Endothelial cell of umbilical vein (primary cell): ENCODE measurements around the gene CINP. TPM values are rescaled to one million over a fixed set of nuclear protein-coding genes. Genes with fewer than 3 reads are reported as not detected.

ENCODE experiments used
- BruUV-seq: library from RNA; stranded (reverse); fragments of 400-500 nt; replicated peaks from 2 replicates; lab custom pipeline; 2021; lab: Mats Ljungman, UMichigan
- CTCF ChIA-PET: fragments of 300-600, 350-600 bp; sonication (Branson Sonifier 250); formaldehyde crosslinking; loops from one replicate; lab custom pipeline; 2021; ENCODE audit warnings: antibody characterized with exemption, inconsistent platforms; lab: Charles Lee
- POLR2A ChIA-PET: fragments of 300-600, 350-600 bp; sonication (Branson Sonifier 250); formaldehyde crosslinking; loops from one replicate; lab custom pipeline; 2021; ENCODE audit warnings: antibody characterized with exemption, inconsistent platforms; lab: Charles Lee
- DNase-seq: peaks from one replicate; pipeline ENCODE4 v3.0.0-alpha.2; 2011; ENCODE audit warnings: low read depth, low spot score
- FAIRE-seq: peaks from 2 replicates; lab custom pipeline; 2011; peaks lifted over from hg19 to GRCh38; lab: Jason Lieb, UNC
- H2AFZ ChIP-seq: 2 replicates; pipeline ENCODE4 v1.6.0; 2012; ENCODE audit warnings: low read depth, low read length, control low read depth, inconsistent platforms
- H3K27ac ChIP-seq: 2 replicates; pipeline ENCODE4 v1.5.1; 2011; ENCODE audit warnings: low read depth, mild to moderate bottlenecking, control low read depth, low read length, moderate library complexity; ENCODE audit not compliant: insufficient read depth
- H3K27me3 ChIP-seq, 2 experiments: 2 replicates each; pipeline versions ENCODE4 v1.6.0 to v1.6.1; 2011; ENCODE audit warnings: low read length in 2 of 2, mixed read lengths in 1 of 2; ENCODE audit not compliant: control insufficient read depth in 2 of 2, insufficient read depth in 2 of 2
- H3K36me3 ChIP-seq, 2 experiments: 2 replicates in 1 of 2; 3 replicates in 1 of 2; pipeline ENCODE4 v1.5.1; 2011; ENCODE audit warnings: low read length in 2 of 2, mild to moderate bottlenecking in 1 of 2, moderate library complexity in 1 of 2; ENCODE audit not compliant: control insufficient read depth in 2 of 2, insufficient read depth in 2 of 2; ENCODE audit errors: extremely low read depth in 1 of 2
- H3K4me1 ChIP-seq: 3 replicates; pipeline ENCODE4 v1.5.1; 2011; ENCODE audit warnings: mild to moderate bottlenecking, low read length; ENCODE audit not compliant: control insufficient read depth, insufficient read depth; ENCODE audit errors: extremely low read depth
- H3K4me2 ChIP-seq: 2 replicates; pipeline ENCODE4 v1.6.1; 2011; ENCODE audit warnings: low read length, control low read depth, mixed read lengths; ENCODE audit not compliant: insufficient read depth
- H3K4me3 ChIP-seq, 3 experiments: fragments of 200-600 bp in 1 of 3; sonication (generic), shearing (Covaris generic) in 1 of 3; replicated peaks in 1 of 3; 2 replicates each; pipeline ENCODE4 v1.5.1; 2011 to 2016; ENCODE audit warnings: control low read depth in 3 of 3, low read length in 3 of 3, mild to moderate bottlenecking in 2 of 3, inconsistent platforms in 1 of 3, low read depth in 1 of 3, moderate library complexity in 1 of 3; ENCODE audit not compliant: insufficient read depth in 1 of 3
- H3K79me2 ChIP-seq: 2 replicates; pipeline ENCODE4 v1.6.0; 2012; ENCODE audit warnings: low read length, inconsistent platforms; ENCODE audit not compliant: control insufficient read depth, insufficient read depth
- H3K9ac ChIP-seq: replicated peaks from 2 replicates; pipeline ENCODE3; 2011; ENCODE audit warnings: low read length, control low read depth; ENCODE audit not compliant: insufficient read depth; ENCODE audit errors: extremely low read depth
- H3K9me1 ChIP-seq: replicated peaks from 3 replicates; pipeline ENCODE4 v1.6.0; 2011; ENCODE audit warnings: mild to moderate bottlenecking, low read length; ENCODE audit not compliant: control insufficient read depth, insufficient read depth; ENCODE audit errors: extremely low read depth
- H3K9me3 ChIP-seq: replicated peaks from 2 replicates; pipeline ENCODE4 v1.5.1; 2012; ENCODE audit warnings: low read length, inconsistent platforms; ENCODE audit not compliant: control insufficient read depth, insufficient read depth
- H4K20me1 ChIP-seq: replicated peaks from 2 replicates; pipeline ENCODE3; 2011; ENCODE audit warnings: mild to moderate bottlenecking, low read length; ENCODE audit not compliant: control insufficient read depth, insufficient read depth; ENCODE audit errors: extremely low read depth
- CTCF ChIP-seq, 2 donors: IDR thresholded peaks; 1 replicate in 1 of 2; 2 replicates in 1 of 2; pipeline ENCODE4 v1.5.1; 2011; ENCODE audit warnings: low read length in 2 of 2, mild to moderate bottlenecking in 2 of 2, moderate library complexity in 2 of 2, control low read depth in 1 of 2, inconsistent platforms in 1 of 2, low read depth in 1 of 2; ENCODE audit not compliant: insufficient read depth in 1 of 2; ENCODE audit errors: extremely low read depth in 1 of 2
- EZH2 ChIP-seq: IDR thresholded peaks from 2 replicates; pipeline ENCODE4 v1.6.1; 2012; ENCODE audit warnings: borderline replicate concordance, low read depth, mild to moderate bottlenecking, moderate library complexity, low read length, inconsistent platforms; ENCODE audit not compliant: severe bottlenecking
- FOS ChIP-seq: IDR thresholded peaks from 2 replicates; pipeline ENCODE4 v1.6.1; 2011; ENCODE audit warnings: mild to moderate bottlenecking, low read length, moderate library complexity, borderline replicate concordance; ENCODE audit not compliant: insufficient read depth
- GATA2 ChIP-seq: IDR thresholded peaks from 2 replicates; pipeline ENCODE4 v1.7.0; 2011; ENCODE audit warnings: low read depth, mild to moderate bottlenecking, moderate library complexity, mixed read lengths, low read length; ENCODE audit not compliant: insufficient read length, insufficient read depth
- JUN ChIP-seq: IDR thresholded peaks from 2 replicates; pipeline ENCODE4 v1.6.1; 2011; ENCODE audit warnings: borderline replicate concordance, low read depth; ENCODE audit not compliant: insufficient read length, insufficient read depth
- MAX ChIP-seq: IDR thresholded peaks from 2 replicates; pipeline ENCODE4 v1.6.1; 2011; ENCODE audit not compliant: insufficient read depth, insufficient read length
- MYC ChIP-seq: IDR thresholded peaks from one replicate; pipeline ENCODE4 v1.6.1; 2011; ENCODE audit warnings: mild to moderate bottlenecking, low read depth, low read length
- POLR2A ChIP-seq: IDR thresholded peaks from 2 replicates; pipeline ENCODE4 v1.6.1; 2012; ENCODE audit warnings: low read depth, mild to moderate bottlenecking, control low read depth, low read length
- POLR2AphosphoS5 ChIP-seq: IDR thresholded peaks from 2 replicates; pipeline ENCODE4 v1.6.1; 2012; ENCODE audit warnings: low read depth, mild to moderate bottlenecking, control low read depth, low read length, moderate library complexity; ENCODE audit not compliant: insufficient read depth
- dilution Hi-C: fragments of 300-500 bp; cut with MboI; formaldehyde crosslinking; loops from one replicate; pipeline ENCODE4 v1.15.0; 2019; ENCODE audit warnings: low sequenced_read_pairs; ENCODE audit not compliant: extremely low pct_ligation_motif_present
- intact Hi-C: fragments of 100-400 bp; cut with micrococcal nuclease; formaldehyde crosslinking; loops from one replicate; pipeline ENCODE4 v1.10.0; 2022
- polyA plus RNA-seq, 4 experiments: library from polyadenylated mRNA; depleted of rRNA in 3 of 4; stranded (reverse) in 3 of 4; unstranded in 1 of 4; fragments of >200 nt; gene quantifications; 2 replicates each; pipeline versions ENCODE4 v1.2.1 to v1.2.3, GENCODE V29; 2011 to 2012; ENCODE audit warnings: missing spikeins in 1 of 4
- total RNA-seq: library from RNA; stranded (reverse); gene quantifications from 2 replicates; pipeline ENCODE4 v1.2.3, GENCODE V29; 2021

The CINP gene
- total and polyA plus RNA-seq, 2 donors (not counting 3 experiments of a cell fraction or from before 2014, with no cell fraction given) = 44.0 to 79.1 TPM

- H3K9me3 ChIP-seq = no peaks in the 10 kb centered on the region
- no TSS peak for BruUV-seq
- H3K9me1 ChIP-seq = no peaks in the 10 kb centered on the region
- no peak overlapping the region for H3K4me2 ChIP-seq
- no peaks in the 10 kb centered on the region for H3K36me3 ChIP-seq
- no peak overlapping the region for H3K4me3 ChIP-seq
- dilution Hi-C loops (no loop called here), intact Hi-C loops (no loop called here)
- H4K20me1 ChIP-seq = no peaks in the 10 kb centered on the region
- CTCF ChIA-PET = interaction anchor here (1.4 kb wide), 1 partner anchor 17 kb away, joined by 3 read pairs; no protein-coding TSS in a partner anchor
- H2AFZ ChIP-seq = no peak overlapping the region
- H3K27ac ChIP-seq = no peak overlapping the region
- no peak overlapping the region for H3K9ac ChIP-seq
- peaks cover 13% of the 10 kb centered on the region for H3K4me1 ChIP-seq
- no peaks in the 10 kb centered on the region for H3K27me3 ChIP-seq
- no peak for TF ChIP-seq MAX
- TF ChIP-seq MYC = no peak
- TF ChIP-seq GATA2 = no peak
- no peak for TF ChIP-seq FOS
- no peak for TF ChIP-seq POLR2A
- no peak for TF ChIP-seq JUN
- TF ChIP-seq CTCF (IDR thresholded peaks at IDR 0.05; ENCODE audit: extremely low read depth in 1 of 2, insufficient read depth in 1 of 2, low read depth in 1 of 2, low read length in 2 of 2) = no peak
- no peak for TF ChIP-seq POLR2AphosphoS5
- no peak for TF ChIP-seq EZH2
- DNase-seq (no peak), FAIRE-seq (no peak)
- POLR2A ChIA-PET = no interaction called here
- H3K79me2 ChIP-seq = no peaks in the 10 kb centered on the region
Observed at GRCh38 chr14:102387086-102387485, 24.4 kb upstream of the CINP start.
